Activated naive CD4-positive, alpha-beta T cell treated with anti-CD3 and anti-CD28 coated beads for 36 hours (primary cell): ENCODE data around the gene SLC6A11. TPM values are rescaled to one million over a fixed set of nuclear protein-coding genes. Genes with fewer than 3 reads are reported as not detected.

Source experiments
- CTCF ChIA-PET: fragments of 350-600 bp; sonication (Branson Sonifier 250); formaldehyde crosslinking; loops from one replicate; lab custom pipeline; 2021; ENCODE audit warnings: antibody characterized with exemption; lab: Charles Lee
- DNase-seq: peaks from one replicate; pipeline ENCODE4 v3.0.0-alpha.2; 2020
- H3K27ac Mint-ChIP-seq: one replicate; pipeline ENCODE4 v1.8.0; 2021; ENCODE audit warnings: mild to moderate bottlenecking, mixed read lengths
- H3K27me3 Mint-ChIP-seq: one replicate; pipeline ENCODE4 v1.8.0; 2021; ENCODE audit warnings: low read depth, mixed read lengths
- H3K36me3 Mint-ChIP-seq: one replicate; pipeline ENCODE4 v1.8.0; 2021; ENCODE audit warnings: low read depth, mixed read lengths
- H3K4me1 Mint-ChIP-seq: one replicate; pipeline ENCODE4 v1.8.0; 2021; ENCODE audit warnings: low read depth, mixed read lengths
- H3K4me3 Mint-ChIP-seq: one replicate; pipeline ENCODE4 v1.8.0; 2021; ENCODE audit warnings: mild to moderate bottlenecking, moderate library complexity, mixed read lengths
- H3K9me3 Mint-ChIP-seq: one replicate; pipeline ENCODE4 v1.8.0; 2021; ENCODE audit warnings: mixed read lengths
- intact Hi-C: fragments of 100-400 bp; cut with micrococcal nuclease; formaldehyde crosslinking; loops from one replicate; pipeline ENCODE4 v1.15.1; 2023
- total RNA-seq, 2 experiments: library from RNA; stranded (reverse); gene quantifications; one replicate each; pipeline ENCODE4 v1.2.3, GENCODE V29; 2021

SLC6A11 gene
- total RNA-seq, 2 experiments from 2014 or later, result not detected

DNA sequence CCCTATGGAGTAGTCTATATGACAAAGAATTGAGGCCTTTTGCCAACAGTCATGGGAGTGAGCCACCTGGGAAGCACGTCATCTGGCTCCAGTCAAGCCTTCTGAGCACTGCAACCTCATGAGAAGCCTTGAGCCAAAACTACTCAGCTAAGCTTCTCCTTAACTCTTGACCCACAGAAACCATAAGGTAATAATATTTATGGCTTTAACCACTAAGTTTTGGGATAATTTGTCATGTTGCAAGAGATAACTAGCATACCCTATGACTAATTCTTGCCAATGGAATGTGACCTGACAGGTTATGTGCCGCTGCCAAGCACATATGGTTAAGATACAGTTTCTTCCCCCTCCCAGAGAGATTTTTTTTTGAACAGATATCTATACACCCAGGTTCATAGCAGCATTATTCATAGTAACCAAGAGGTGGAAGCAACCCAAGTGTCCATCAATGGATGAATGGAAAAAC, 11.8 kb upstream of the SLC6A11 start:
- H3K9me3 Mint-ChIP-seq, result no peaks in the 10 kb centered on the region
- no peaks in the 10 kb centered on the region for H3K36me3 Mint-ChIP-seq
- intact Hi-C loops, result no loop called here
- DNase-seq, result no peak
- peaks cover 14% of the 10 kb centered on the region for H3K27me3 Mint-ChIP-seq
- no peak overlapping the region for H3K27ac Mint-ChIP-seq
- H3K4me1 Mint-ChIP-seq, result no peaks in the 10 kb centered on the region
- CTCF ChIA-PET, result no interaction called here
- H3K4me3 Mint-ChIP-seq, result no peak overlapping the region

DNA sequence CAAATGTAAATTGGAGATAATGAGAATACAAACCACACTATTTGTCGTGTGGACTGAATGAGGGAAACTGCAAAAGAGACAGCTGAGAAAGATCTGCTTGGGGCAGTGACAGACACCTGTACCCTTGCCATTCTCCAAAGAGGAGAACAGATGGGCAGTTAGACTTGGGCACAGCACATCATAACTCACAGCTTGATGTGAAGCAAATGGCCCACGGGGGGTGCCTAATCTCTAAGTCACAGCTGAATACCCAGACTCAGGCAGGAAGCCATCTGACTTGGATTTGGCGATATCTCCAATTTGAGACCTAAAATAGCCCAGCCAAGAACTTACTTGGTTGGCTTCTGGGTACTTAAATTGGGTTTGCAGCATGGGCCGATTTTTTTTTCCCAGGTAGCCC, 10.0 kb upstream of the SLC6A11 start:
- H3K4me1 Mint-ChIP-seq, result no peaks in the 10 kb centered on the region
- intact Hi-C loops, result no loop called here
- H3K9me3 Mint-ChIP-seq, result no peaks in the 10 kb centered on the region
- no peak overlapping the region for H3K4me3 Mint-ChIP-seq
- CTCF ChIA-PET, result no interaction called here
- H3K27me3 Mint-ChIP-seq, result peaks cover 14% of the 10 kb centered on the region
- no peak for DNase-seq
- no peak overlapping the region for H3K27ac Mint-ChIP-seq
- H3K36me3 Mint-ChIP-seq, result no peaks in the 10 kb centered on the region

DNA sequence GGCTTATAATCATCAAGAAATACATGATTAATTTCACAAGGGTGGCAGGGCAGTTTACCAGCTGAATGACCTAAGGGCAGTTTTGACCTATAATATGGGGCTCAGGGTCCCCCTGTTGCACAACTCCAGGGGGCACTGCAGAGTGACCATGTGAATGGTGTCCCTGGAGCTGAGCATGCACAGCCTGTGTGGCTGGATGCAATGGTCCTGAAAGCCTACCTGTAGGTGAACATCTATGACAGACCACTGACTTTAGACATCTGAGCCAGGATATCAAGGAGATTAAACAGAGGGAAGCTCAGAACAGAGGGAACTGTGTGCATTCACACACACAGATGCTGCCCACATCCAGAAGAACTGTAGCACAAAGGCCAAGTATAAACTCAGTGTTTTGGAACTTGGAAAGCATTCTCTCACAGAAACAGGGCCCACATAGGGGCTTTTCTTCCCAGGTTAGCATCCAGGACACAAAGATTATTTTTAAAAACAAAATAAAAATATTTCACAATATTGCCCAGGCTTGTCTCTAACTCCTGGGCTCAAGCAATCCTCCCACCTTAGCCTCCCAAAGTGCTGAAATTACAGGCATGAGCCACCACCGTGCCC, 7.8 kb upstream of the SLC6A11 start:
- no peak for DNase-seq
- no peak overlapping the region for H3K27ac Mint-ChIP-seq
- intact Hi-C loops, result no loop called here
- H3K4me1 Mint-ChIP-seq, result no peaks in the 10 kb centered on the region
- H3K36me3 Mint-ChIP-seq, result no peaks in the 10 kb centered on the region
- H3K4me3 Mint-ChIP-seq, result no peak overlapping the region
- peaks cover 21% of the 10 kb centered on the region for H3K27me3 Mint-ChIP-seq
- no peaks in the 10 kb centered on the region for H3K9me3 Mint-ChIP-seq
- CTCF ChIA-PET, result interaction anchor here (1.0 kb wide), 1 partner anchor 51 kb away, joined by 3 read pairs; no protein-coding TSS in a partner anchor

- CTCF ChIA-PET, result interaction anchor here (0.6 kb wide), 1 partner anchor 173 kb away, joined by 3 read pairs; no protein-coding TSS in a partner anchor
- H3K4me1 Mint-ChIP-seq, result no peaks in the 10 kb centered on the region
- H3K27me3 Mint-ChIP-seq, result peaks cover 23% of the 10 kb centered on the region
- no peak for DNase-seq
- H3K9me3 Mint-ChIP-seq, result no peaks in the 10 kb centered on the region
- H3K4me3 Mint-ChIP-seq, result no peak overlapping the region
- intact Hi-C loops, result no loop called here
- H3K36me3 Mint-ChIP-seq, result no peaks in the 10 kb centered on the region
- H3K27ac Mint-ChIP-seq, result no peak overlapping the region
These were observed 7.1 kb upstream of the SLC6A11 start for GRCh38 chr3:10808974-10809373.

DNA sequence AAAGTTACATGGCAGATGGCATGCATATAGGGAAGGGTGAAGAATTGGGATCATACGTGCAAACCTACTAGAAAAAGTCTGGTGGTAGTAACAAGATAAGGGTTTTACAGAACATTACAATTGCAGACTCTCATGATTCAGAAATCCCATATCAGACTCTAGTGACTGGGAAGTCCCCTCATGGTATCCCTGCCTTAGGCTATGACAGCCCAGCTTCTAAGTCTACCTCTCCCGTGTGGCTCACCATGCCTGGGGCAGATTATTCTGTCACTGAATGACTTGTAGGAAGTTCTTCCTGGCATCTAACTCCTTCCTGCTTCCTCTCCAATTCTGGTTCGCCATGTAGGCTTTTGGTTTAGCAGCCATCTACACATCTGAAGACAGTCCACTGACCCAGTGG, 5.7 kb upstream of the SLC6A11 start:
- H3K4me3 Mint-ChIP-seq, result no peak overlapping the region
- no peaks in the 10 kb centered on the region for H3K36me3 Mint-ChIP-seq
- no peak for DNase-seq
- CTCF ChIA-PET, result no interaction called here
- intact Hi-C loops, result no loop called here
- H3K4me1 Mint-ChIP-seq, result no peaks in the 10 kb centered on the region
- no peaks in the 10 kb centered on the region for H3K9me3 Mint-ChIP-seq
- no peak overlapping the region for H3K27ac Mint-ChIP-seq
- H3K27me3 Mint-ChIP-seq, result peaks cover 35% of the 10 kb centered on the region

GRCh38 chr3:10813425-10813824, 2.6 kb upstream of the SLC6A11 start:
- CTCF ChIA-PET, result interaction anchor here (0.7 to 1.1 kb wide), 2 partner anchors 45 to 130 kb away, joined by 4 read pairs; no protein-coding TSS in a partner anchor
- H3K9me3 Mint-ChIP-seq, result no peaks in the 10 kb centered on the region

DNA sequence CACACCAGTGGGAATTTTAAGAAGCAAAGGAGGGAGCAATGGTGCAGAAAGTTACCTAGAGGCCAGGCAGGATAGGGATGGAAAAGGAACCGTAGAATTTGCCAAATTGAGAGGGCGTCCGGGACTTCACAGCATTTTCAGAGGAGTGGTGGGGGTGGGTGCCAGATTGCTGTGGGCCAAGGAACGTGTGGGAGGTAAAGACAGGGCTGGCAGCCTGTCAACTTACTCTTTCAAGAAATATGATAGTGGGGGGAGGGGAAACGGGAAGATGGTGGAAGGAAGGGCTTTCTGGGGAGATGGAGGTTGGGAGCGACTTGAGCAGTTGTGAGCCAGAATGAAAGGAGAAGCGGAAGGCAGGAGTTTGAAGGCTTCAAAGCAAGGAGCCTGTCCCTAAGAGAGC, 1.4 kb upstream of the SLC6A11 start:
- no peak for DNase-seq
- Mint-ChIP-seq H3K36me3 (no peaks in the 10 kb centered on the region), H3K9me3 (no peaks in the 10 kb centered on the region), H3K4me1 (peaks cover 2% of the 10 kb centered on the region), H3K27ac (no peak overlapping the region), H3K4me3 (no peak overlapping the region), H3K27me3 (peaks cover 33% of the 10 kb centered on the region)
- intact Hi-C loops, result no loop called here
- CTCF ChIA-PET, result no interaction called here

More at GRCh38 chr3:10813425-10813824, 2.6 kb upstream of the SLC6A11 start:
- Mint-ChIP-seq H3K4me3 (no peak overlapping the region), H3K27me3 (peaks cover 37% of the 10 kb centered on the region), H3K4me1 (peaks cover 2% of the 10 kb centered on the region), H3K27ac (no peak overlapping the region), H3K36me3 (no peaks in the 10 kb centered on the region)
- no peak for DNase-seq
- intact Hi-C loops, result no loop called here

DNA sequence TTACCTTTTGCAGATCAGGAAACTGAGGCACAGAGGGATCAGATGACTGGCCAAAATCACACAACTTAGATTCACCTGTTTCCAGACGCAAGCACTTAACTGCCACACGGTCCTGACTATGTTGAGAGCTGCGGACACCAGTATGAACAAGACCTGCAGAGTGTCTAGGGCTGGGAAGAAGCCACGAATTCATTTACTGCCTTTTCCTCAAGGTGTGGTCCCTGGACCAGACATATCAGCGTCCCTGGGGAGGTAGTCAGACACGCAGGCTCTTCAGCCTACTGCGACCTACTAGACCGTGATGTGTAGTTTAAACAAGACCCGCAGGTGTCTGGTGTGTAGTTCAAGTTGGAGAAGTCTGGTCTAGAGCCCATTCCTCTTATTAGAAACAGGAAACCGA, 541 bp upstream of the SLC6A11 start:
- intact Hi-C loops, result no loop called here
- peaks cover 33% of the 10 kb centered on the region for H3K27me3 Mint-ChIP-seq
- H3K4me3 Mint-ChIP-seq, result no peak overlapping the region
- H3K36me3 Mint-ChIP-seq, result no peaks in the 10 kb centered on the region
- H3K4me1 Mint-ChIP-seq, result peaks cover 2% of the 10 kb centered on the region
- DNase-seq, result no peak
- CTCF ChIA-PET, result no interaction called here
- no peaks in the 10 kb centered on the region for H3K9me3 Mint-ChIP-seq
- no peak overlapping the region for H3K27ac Mint-ChIP-seq

DNA sequence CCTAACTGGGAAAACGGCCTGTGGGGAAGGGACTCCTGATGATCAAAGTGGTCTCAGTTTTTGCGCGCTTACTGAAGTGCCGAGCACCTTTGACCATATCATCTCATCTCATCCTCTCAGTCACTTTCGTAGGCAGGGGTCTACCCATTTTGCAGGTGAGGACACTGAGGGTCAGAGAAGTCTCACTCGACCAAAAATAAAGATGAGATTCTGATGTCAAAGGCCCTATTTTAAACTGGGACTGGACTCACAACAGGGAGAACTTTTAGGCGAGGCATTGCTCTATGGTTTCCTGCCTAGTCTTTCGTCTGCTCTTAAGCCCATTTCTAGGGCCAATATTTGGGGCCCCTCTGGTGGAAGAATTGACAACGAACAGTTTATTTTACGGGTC, 830 bp downstream of the SLC6A11 start:
- Mint-ChIP-seq H3K27me3 (peaks cover 28% of the 10 kb centered on the region), H3K4me3 (no peak overlapping the region), H3K36me3 (no peaks in the 10 kb centered on the region), H3K9me3 (no peaks in the 10 kb centered on the region), H3K27ac (no peak overlapping the region), H3K4me1 (peaks cover 2% of the 10 kb centered on the region)
- CTCF ChIA-PET, result no interaction called here
- no peak for DNase-seq
- intact Hi-C loops, result no loop called here

DNA sequence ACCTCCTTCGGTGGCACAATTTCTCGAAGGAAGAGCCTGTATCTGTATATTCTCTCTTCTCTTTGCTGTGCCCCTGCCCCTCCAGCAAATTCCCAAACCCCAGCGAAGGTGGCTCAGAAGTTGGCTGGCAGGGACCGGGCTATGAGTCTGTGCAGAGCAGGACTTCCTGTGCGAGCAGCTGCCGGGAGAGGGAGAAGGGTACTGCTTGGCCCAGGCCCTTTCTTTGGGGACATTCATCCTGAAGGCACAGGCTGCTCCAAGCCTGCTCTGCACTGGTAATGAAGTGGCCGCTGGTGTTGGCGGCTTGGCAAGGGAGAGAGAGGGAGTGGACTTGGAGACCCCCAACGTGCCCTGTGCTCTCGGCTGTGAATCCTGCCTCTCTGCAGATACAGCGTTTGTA, 1.5 kb downstream of the SLC6A11 start:
- no peak overlapping the region for H3K4me3 Mint-ChIP-seq
- no peaks in the 10 kb centered on the region for H3K36me3 Mint-ChIP-seq
- H3K27me3 Mint-ChIP-seq, result peaks cover 27% of the 10 kb centered on the region
- peaks cover 2% of the 10 kb centered on the region for H3K4me1 Mint-ChIP-seq
- H3K9me3 Mint-ChIP-seq, result no peaks in the 10 kb centered on the region
- CTCF ChIA-PET, result no interaction called here
- H3K27ac Mint-ChIP-seq, result no peak overlapping the region
- intact Hi-C loops, result no loop called here
- no peak for DNase-seq

GRCh38 chr3:10822055-10822454, 6.0 kb downstream of the SLC6A11 start:
- Mint-ChIP-seq H3K4me1 (no peaks in the 10 kb centered on the region), H3K36me3 (no peaks in the 10 kb centered on the region), H3K27me3 (peaks cover 7% of the 10 kb centered on the region), H3K4me3 (no peak overlapping the region), H3K27ac (no peak overlapping the region), H3K9me3 (no peaks in the 10 kb centered on the region)
- intact Hi-C loops, result no loop called here
- CTCF ChIA-PET, result no interaction called here
- DNase-seq, result no peak

DNA sequence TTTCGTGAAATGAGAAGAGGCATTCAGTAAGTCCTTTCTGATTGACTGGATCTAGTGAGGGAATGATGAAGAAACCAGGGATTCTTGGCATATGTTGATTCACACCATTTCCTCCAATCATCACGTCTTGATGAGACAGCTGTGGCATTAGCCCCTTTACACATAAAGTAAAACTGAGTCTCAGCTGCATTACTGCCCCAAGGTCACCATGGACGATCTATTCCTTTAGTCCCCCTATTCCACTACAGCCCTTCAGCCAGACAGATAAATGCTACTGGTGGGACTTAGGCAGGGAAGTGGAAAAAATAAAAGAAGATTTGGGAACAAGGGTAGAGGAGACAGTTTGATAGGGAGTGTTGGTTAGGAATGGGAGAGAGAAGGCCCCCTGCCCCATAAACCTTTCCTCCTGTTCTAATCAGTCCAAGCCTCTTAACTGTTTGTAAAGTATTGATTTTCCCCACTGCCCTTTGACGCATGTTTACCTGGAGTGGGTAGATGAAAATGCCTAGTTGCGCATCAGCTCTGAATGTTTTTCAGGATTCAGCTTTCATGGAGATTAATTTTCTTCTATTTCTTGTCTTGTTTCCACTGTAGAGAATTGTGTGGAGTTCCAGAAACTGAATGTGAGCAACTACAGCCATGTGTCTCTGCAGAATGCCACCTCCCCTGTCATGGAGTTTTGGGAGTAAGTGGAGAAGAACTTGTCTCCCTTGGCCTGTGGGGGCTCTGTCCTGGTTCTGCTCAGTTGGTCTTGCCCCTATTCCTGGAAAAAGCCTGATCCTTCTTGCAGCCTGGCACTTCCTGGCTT, 6.9 kb downstream of the SLC6A11 start:
- Mint-ChIP-seq H3K4me3 (no peak overlapping the region), H3K27ac (no peak overlapping the region), H3K36me3 (no peaks in the 10 kb centered on the region), H3K27me3 (peaks cover 8% of the 10 kb centered on the region), H3K9me3 (no peaks in the 10 kb centered on the region), H3K4me1 (no peaks in the 10 kb centered on the region)
- no peak for DNase-seq
- CTCF ChIA-PET, result no interaction called here
- intact Hi-C loops, result no loop called here

DNA sequence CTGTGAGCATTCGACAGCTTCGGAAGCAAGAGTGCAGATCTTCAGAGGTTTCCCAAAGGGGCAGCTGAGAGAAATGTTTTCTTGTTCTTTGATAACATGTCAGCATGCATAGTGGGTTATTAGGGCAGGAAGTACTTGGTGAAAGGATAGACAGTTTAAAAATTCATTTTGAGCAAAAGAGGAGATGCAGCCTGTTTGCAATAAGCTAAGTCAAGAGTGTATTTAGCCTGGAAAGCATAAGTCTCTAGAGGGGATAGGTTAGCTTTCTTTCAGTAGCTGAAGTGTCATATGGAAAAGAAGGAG, 7.4 kb downstream of the SLC6A11 start:
- Mint-ChIP-seq H3K4me1 (no peaks in the 10 kb centered on the region), H3K9me3 (no peaks in the 10 kb centered on the region), H3K27me3 (peaks cover 5% of the 10 kb centered on the region), H3K36me3 (no peaks in the 10 kb centered on the region), H3K27ac (no peak overlapping the region), H3K4me3 (no peak overlapping the region)
- intact Hi-C loops, result no loop called here
- CTCF ChIA-PET, result no interaction called here
- DNase-seq, result no peak
